GM18909 (cell line): ENCODE measurements around the gene STK10.
A peak's percentile ranks its signal among the peaks of the same experiment; 100 is the strongest.

Experiments used
- ATAC-seq: cut with Tn5 transposase; IDR thresholded peaks from one replicate; pipeline ENCODE4 v1.9.1; 2021; ENCODE audit warnings: mild to moderate bottlenecking; ENCODE audit not compliant: unreplicated experiment, poor library complexity

STK10 gene

GRCh38 chr5:172144931-172145869 is 42.8 kb downstream of the STK10 start:
- no peak for ATAC-seq

DNA sequence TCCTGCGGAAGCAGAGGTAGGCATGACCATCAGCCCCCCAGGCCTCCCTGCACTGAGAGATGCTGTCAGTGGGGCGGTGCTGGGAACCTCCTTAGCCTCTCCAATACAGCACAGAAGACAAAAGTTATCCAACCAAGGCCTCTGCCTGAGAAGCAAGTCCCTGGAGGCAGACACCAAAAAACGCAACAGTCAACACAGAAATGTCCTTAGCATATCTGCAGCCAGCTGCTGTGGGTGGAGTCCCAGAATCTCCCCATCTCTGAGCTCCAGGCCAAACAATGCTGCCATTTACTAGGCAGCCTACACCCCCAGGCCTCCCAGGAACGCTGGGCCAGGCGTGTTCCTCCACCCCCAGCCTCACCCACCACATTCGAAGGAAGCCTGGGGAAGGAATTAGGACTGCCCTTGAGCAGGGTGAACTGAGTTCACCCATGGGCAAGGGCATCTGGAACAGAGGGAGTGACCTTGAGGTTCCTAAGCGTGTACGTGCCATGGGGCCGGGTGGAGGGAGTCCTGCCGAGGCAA is 43.7 kb downstream of the STK10 start:
- ATAC-seq: peak; percentile 69

GRCh38 chr5:172143875-172144274 is 44.1 kb downstream of the STK10 start:
- no peak for ATAC-seq

DNA sequence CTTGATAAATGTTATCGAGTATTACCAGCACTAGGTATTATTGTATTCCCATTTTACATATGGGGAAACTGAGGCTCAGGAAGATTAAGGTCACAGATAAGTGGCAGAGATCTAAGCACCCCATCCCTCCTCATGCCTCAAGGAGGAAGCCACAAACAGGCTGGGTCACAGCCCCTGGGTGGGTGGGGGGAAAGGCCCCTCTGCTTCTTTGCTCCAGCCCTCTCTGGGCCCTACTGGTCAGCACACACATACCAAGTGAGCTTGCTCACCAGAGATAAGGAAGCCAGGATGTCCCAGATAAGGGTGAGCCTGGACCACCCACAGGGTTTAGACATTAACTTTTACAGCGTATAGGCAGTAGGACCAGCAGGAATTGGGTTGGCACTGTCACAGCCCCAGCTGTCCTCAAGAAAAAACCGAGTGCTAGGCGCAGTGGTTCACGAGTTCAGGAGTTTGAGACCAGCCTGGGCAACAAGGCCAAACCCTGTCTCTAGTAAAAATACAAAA is 45.3 kb downstream of the STK10 start:
- ATAC-seq: no peak

DNA sequence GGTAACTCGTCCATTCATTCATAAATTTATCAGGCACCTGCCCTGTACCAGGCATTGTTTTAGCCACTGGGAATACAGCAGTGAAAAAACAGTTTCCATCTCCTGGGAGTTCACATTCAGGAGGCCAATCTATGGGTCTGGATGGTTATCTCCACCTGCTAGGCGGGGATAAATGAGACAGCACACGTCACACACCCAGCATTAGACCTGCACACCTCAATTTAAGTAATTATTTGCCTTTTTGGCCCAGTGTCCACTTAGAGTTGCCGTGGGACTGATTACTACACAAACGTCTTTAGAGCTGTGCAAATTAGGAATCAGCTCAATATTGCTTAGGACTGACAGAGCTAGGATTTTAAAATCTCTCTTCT is 46.1 kb downstream of the STK10 start:
- no peak for ATAC-seq

GRCh38 chr5:172140866-172141265 is 47.2 kb downstream of the STK10 start:
- ATAC-seq: no peak

- no peak for ATAC-seq
Observed at GRCh38 chr5:172140120-172140519, 47.9 kb downstream of the STK10 start.

DNA sequence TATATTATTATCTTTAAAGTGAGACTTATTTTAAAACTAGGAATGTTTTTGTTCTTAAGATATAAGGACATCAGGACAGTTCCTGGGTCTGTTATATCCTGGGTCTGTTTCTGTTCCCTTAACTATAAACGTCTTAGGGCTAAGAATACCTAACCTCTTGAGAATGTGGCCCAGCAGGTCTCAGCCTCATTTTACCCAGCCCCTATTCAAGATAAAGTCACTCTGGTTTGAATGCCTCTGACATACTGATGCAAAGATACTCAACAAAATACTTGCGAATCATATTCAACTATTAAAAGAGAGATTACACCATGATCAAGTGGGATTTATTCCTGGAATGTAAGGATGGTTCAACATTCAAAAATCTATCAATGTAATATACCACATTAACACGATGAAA is 51.0 kb downstream of the STK10 start:
- no peak for ATAC-seq

DNA sequence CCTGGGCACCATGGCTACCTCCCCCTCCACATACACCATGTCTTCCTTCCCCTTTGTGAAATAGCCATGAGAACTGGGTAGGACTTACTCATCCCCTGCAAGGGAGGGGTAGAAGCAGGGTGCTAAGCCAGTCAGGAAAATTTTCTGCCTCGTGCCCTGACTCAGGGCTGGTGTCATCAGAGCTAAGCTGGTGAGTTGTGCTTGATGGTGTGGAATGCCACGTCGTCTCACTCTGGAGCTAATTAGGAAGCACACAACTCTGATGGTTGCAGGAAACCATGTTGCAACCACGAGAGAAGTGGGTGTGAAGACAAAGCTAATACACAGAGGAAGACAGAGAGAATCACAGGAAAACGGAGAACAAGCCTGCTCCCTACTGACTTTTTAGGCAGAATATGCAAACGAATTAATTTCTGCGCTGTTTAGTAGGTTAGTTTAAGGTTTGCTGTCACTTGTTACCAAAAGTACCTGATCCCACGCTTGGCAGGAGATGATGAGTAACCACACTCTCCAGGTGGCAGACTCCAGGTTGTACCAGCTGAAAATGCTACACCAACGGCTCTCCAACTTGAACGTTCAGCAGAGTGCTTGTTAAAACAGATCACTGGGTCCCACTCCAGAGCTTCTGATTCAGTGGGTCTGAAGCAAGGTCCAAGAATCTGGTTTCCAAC is 54.5 kb downstream of the STK10 start:
- no peak for ATAC-seq

GRCh38 chr5:172131690-172132089 is 56.3 kb downstream of the STK10 start:
- no peak for ATAC-seq

DNA sequence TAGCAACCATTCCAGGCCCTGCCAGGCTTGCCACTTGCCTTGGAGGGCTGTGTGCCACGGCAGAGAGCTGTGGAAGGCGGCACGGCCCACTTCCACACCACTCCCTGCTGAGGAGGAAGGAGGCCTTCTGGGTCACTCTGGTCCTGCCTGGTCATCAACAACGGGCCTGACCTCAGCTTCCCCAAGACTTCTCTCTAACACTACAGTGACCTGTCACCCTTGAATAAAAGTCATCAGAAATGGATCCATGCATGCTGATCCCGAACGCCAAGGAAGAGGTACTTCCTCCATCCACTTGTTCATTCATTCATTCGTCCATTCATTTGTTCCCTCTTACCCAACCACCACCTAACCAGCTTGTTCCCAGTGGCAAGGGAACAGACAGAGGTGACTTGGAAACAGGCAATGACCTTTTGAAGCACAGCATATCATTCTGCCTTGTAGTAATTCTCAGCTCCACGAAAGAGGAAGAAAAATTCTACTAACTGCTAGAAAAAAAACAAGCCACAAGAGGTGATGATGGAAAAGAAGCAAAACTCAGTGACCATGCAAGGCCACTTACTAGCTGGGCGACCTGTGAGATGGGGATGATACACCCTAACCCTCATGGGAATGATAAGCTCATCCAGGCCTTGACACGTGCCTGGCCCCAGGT is 58.6 kb downstream of the STK10 start:
- no peak for ATAC-seq

DNA sequence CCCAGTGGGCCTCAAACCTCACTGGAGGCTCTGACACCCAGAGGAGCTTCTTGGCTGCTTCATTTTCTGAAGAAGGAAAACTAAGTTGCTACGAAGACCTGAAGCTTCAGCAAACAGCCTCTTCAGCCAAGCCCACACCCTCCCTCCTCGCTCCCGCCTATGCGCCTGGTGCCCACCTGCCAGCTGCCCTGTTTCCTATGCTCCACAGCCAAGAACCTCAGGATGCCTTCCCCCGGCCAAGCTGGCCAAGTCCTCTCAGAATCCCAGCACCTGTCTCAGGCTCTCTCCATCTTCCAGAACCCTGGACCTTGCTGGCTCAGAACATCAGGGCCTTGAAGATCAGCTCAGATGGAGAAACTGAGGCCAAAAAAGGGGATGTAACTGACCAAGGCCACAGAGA is 60.4 kb downstream of the STK10 start:
- ATAC-seq: no peak

DNA sequence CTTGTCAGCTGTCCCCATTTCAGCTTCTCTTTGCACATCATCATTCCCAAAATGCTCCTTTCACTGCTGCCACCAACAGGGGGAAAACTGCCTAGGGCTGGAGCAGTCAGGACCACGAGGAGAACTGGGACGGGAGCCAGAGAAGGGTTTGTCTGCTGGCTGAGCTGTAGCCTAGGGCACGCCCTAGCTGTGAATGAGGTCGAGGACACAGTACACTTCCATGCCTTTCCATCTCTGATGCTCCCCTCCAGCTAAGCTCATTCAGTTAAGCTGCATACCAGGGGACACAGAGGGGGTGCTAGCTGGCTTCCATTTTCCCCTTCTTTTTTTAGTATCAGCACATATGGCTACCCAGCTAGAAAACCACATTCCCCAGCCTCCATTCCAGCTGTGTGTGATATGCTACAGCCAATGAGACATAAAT is 64.7 kb downstream of the STK10 start:
- ATAC-seq: no peak

GRCh38 chr5:172119921-172120688 is 67.9 kb downstream of the STK10 start:
- no peak for ATAC-seq

GRCh38 chr5:172118891-172119290 is 69.1 kb downstream of the STK10 start:
- no peak for ATAC-seq

DNA sequence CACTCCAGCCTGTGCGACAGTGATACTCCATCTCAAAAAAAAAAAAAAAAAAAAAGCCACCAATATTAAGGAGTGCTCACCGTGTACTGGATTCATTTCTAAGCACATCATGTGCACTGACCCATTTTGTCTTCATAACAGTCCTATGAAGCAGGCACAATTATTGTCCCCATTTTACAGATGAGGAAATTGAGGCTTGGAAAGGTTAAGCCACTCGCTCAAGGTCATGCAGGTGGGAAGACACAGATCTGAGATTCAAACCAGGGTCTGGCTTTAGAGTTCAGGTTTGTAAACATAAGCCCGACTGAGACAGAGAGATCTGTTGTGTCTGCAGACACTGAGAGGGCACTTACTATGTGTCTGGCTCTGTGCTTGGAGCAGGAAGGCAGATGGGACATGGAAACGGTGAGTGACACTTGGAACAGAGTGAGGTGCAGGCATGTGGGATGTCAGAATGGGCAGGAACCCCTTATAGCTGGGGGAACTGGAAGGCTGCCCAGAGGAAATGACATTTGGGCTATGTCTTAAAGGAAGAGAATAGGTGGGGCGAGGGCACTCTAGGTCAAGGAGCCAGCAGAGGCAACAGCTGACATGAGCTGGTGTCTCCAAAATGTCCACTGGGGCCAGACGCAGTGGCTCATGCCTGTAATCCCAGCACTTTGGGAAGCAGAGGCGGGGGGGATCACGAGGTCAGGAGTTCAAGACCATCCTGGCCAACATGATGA is 69.9 kb downstream of the STK10 start:
- ATAC-seq: no peak

DNA sequence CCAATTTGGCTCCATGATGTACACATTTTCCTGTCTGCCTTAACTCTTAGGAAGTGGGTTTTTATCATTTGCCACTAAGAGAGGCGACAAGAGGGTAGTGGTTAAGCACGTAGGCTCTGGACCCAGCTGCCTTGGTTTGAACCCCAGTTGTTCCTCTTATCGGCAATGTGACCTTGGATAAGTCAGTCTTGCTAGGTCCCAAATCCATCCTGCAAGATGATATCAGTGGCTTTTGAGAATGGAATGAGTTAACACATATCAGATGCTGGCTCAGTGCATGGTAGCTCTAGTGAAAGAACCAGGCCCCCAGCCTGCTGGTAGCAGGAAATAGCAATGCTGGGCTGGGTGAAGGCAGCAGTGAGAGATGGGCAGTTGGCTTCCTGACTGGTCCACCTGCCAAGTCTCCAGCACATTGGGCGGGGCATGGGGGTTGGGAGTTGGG is 72.5 kb downstream of the STK10 start:
- no peak for ATAC-seq

- peak; percentile 60 for ATAC-seq
Observed at GRCh38 chr5:172114875-172115422, 73.1 kb downstream of the STK10 start.

DNA sequence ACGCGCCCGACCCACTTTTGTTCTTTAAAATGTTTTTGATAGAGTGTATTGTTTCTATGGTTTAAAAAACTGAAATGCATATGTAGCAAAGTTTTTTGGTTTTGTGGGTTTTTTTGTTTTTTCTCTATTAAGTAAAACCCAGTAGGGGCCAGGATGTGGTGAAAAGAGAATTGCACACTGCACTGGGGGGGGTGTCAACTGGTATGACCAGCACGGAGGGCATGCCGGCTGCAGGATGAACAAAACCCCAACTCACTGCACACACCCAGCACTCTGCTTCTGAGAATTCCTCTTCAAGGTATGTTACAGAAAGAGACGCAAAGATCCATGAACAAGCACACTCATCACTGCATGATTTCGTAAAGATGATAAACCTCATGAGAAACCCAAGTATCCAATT is 75.0 kb downstream of the STK10 start:
- peak; percentile 20 for ATAC-seq
